Hepatocyte (in vitro differentiated cells): ENCODE measurements around the gene VASP. TPM values are rescaled to one million over a fixed set of nuclear protein-coding genes. Genes with fewer than 3 reads are reported as not detected.

Source experiments
- DNase-seq: peaks from one replicate; pipeline ENCODE4 v3.0.0-alpha.2; 2016; ENCODE audit warnings: low spot score
- H2AFZ ChIP-seq: fragments of 200-600 bp; sonication (generic); 2 replicates; pipeline ENCODE4 v1.6.0; 2016; ENCODE audit warnings: antibody characterized with exemption, mild to moderate bottlenecking
- H3K27ac ChIP-seq: fragments of 200-600 bp; sonication (generic); 2 replicates; pipeline ENCODE4 v1.5.1; 2016; ENCODE audit warnings: mild to moderate bottlenecking
- H3K27me3 ChIP-seq: fragments of 200-600 bp; sonication (generic); 2 replicates; pipeline ENCODE4 v1.6.1; 2016
- H3K36me3 ChIP-seq: fragments of 200-600 bp; sonication (generic); replicated peaks from 2 replicates; pipeline ENCODE4 v1.5.1; 2016; ENCODE audit warnings: low read depth; ENCODE audit not compliant: insufficient read depth
- H3K4me1 ChIP-seq: fragments of 200-600 bp; sonication (generic); 2 replicates; pipeline ENCODE4 v1.5.1; 2016; ENCODE audit warnings: mild to moderate bottlenecking, moderate library complexity; ENCODE audit not compliant: insufficient read depth
- H3K4me2 ChIP-seq: fragments of 200-600 bp; sonication (generic); 2 replicates; pipeline ENCODE4 v1.6.0; 2016
- H3K4me3 ChIP-seq: fragments of 200-600 bp; sonication (generic); 2 replicates; pipeline ENCODE4 v1.5.1; 2016; ENCODE audit warnings: mild to moderate bottlenecking
- H3K79me2 ChIP-seq: fragments of 200-600 bp; sonication (generic); 2 replicates; pipeline ENCODE4 v1.6.0; 2017; ENCODE audit warnings: mild to moderate bottlenecking
- H3K9me2 ChIP-seq: fragments of 200-600 bp; sonication (generic); replicated peaks from 2 replicates; pipeline ENCODE4 v1.6.0; 2017; ENCODE audit warnings: mild to moderate bottlenecking; ENCODE audit not compliant: insufficient read depth
- H3K9me3 ChIP-seq: fragments of 200-600 bp; sonication (generic); 2 replicates; pipeline ENCODE4 v1.5.1; 2016; ENCODE audit warnings: low read depth, mild to moderate bottlenecking
- H4K20me1 ChIP-seq: fragments of 200-600 bp; sonication (generic); 2 replicates; pipeline ENCODE4 v1.6.0; 2016; ENCODE audit warnings: mild to moderate bottlenecking; ENCODE audit not compliant: insufficient read depth, poor library complexity, severe bottlenecking
- EZH2 ChIP-seq: fragments of 200-600 bp; sonication (generic); IDR thresholded peaks from 2 replicates; pipeline ENCODE4 v1.6.1; 2016; ENCODE audit warnings: antibody characterized with exemption, mild to moderate bottlenecking, borderline replicate concordance
- EZH2phosphoT487 ChIP-seq: fragments of 200-600 bp; sonication (generic); IDR thresholded peaks from one replicate; pipeline ENCODE4 v1.6.1; 2018; ENCODE audit warnings: antibody characterized with exemption, mild to moderate bottlenecking, low read depth, moderate library complexity; ENCODE audit not compliant: unreplicated experiment, severe bottlenecking
- WGBS: methylation state at CpG from one replicate; pipeline ENCODE4 v1.1.6; 2016; ENCODE audit warnings: low lambda C conversion rate; ENCODE audit errors: missing lambda C conversion rate; 5-methylcytosine and 5-hydroxymethylcytosine counted together
- polyA plus RNA-seq: library from polyadenylated mRNA; unstranded; fragments of >200 nt; fragmentation: Nextera tagmentation; extraction: Ambion mirVana; gene quantifications from 2 replicates; pipeline ENCODE4 v1.2.1, GENCODE V29; 2016
- total RNA-seq: library from RNA; depleted of rRNA; stranded (reverse); fragments of >200 nt; gene quantifications from 2 replicates; pipeline ENCODE4 v1.2.3, GENCODE V29; 2014
- TF ChIP-seq, protein P1 (sequence below): fragments of 200-600 bp; sonication (generic); IDR thresholded peaks from 2 replicates; pipeline ENCODE4 v1.5.1; 2016; ENCODE audit warnings: antibody characterized with exemption, mild to moderate bottlenecking; ENCODE audit not compliant: poor library complexity

Gene VASP
- total and polyA plus RNA-seq, 2 experiments from 2014 or later, result 68.9 to 86.0 TPM

DNA sequence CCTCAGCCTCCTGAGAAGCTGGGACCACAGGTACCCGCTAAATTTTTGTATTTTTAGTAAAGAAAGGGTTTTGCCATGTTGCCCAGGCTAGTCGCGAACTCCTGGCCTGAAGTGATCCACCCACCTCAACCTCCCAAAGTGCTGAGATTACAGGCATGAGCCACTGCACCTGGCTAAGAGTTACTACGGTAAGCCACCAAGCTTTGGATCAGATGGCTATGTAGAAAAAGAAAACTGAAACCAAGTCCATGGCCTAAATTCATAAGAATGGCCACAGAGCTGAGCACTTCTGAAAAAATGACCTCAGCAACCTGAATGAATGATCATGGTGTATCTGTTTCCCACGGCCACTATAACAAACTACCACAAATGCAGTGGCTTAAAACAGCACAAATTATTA lies 67.9 kb downstream of the VASP start:
- Histone ChIP-seq H2AFZ (no peak overlapping the region), H3K4me3 (no peak overlapping the region), H3K36me3 (no peaks in the 10 kb centered on the region), H3K27ac (no peak overlapping the region), H3K4me2 (no peak overlapping the region), H3K9me3 (no peaks in the 10 kb centered on the region), H3K79me2 (peaks cover 53% of the 10 kb centered on the region), H3K27me3 (no peaks in the 10 kb centered on the region), H3K4me1 (peaks cover 19% of the 10 kb centered on the region), H4K20me1 (no peaks in the 10 kb centered on the region), H3K9me2 (no peaks in the 10 kb centered on the region)
- WGBS, result 97% methylated on average over 5 of the region's 5 CpGs
- no peak for TF ChIP-seq EZH2
- TF ChIP-seq EZH2phosphoT487, result no peak
- TF ChIP-seq, protein P1, sequence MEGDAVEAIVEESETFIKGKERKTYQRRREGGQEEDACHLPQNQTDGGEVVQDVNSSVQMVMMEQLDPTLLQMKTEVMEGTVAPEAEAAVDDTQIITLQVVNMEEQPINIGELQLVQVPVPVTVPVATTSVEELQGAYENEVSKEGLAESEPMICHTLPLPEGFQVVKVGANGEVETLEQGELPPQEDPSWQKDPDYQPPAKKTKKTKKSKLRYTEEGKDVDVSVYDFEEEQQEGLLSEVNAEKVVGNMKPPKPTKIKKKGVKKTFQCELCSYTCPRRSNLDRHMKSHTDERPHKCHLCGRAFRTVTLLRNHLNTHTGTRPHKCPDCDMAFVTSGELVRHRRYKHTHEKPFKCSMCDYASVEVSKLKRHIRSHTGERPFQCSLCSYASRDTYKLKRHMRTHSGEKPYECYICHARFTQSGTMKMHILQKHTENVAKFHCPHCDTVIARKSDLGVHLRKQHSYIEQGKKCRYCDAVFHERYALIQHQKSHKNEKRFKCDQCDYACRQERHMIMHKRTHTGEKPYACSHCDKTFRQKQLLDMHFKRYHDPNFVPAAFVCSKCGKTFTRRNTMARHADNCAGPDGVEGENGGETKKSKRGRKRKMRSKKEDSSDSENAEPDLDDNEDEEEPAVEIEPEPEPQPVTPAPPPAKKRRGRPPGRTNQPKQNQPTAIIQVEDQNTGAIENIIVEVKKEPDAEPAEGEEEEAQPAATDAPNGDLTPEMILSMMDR, result no peak
- DNase-seq, result no peak

Other genes starting within 250 kb of the VASP start
- 0.40 and 1.3 TPM in 2 replicates for gene CKM, start 184.6 kb upstream of the VASP start, total RNA-seq
- gene CKM, start 184.6 kb upstream of the VASP start, polyA plus RNA-seq, result 0.39 and 1.0 TPM in 2 replicates
- gene KLC3, start 166.7 kb upstream of the VASP start, total RNA-seq, result 3.3 and 5.5 TPM in 2 replicates
- 2.7 and 7.6 TPM in 2 replicates for gene KLC3, start 166.7 kb upstream of the VASP start, polyA plus RNA-seq
- gene ERCC2, start 136.9 kb upstream of the VASP start, total RNA-seq, result 10.1 and 13.9 TPM in 2 replicates
- 7.1 and 7.3 TPM in 2 replicates for gene ERCC2, start 136.9 kb upstream of the VASP start, polyA plus RNA-seq
- 7.9 and 8.7 TPM in 2 replicates for gene PPP1R13L, start 102.4 kb upstream of the VASP start, total RNA-seq
- gene PPP1R13L, start 102.4 kb upstream of the VASP start, polyA plus RNA-seq, result 14.8 and 22.9 TPM in 2 replicates
- gene POLR1G, start 100.8 kb upstream of the VASP start, total RNA-seq, result 2.7 and 3.3 TPM in 2 replicates
- gene POLR1G, start 100.8 kb upstream of the VASP start, polyA plus RNA-seq, result 2.4 and 2.5 TPM in 2 replicates
- 42.5 and 51.0 TPM in 2 replicates for gene ERCC1, start 83.6 kb upstream of the VASP start, total RNA-seq
- gene ERCC1, start 83.6 kb upstream of the VASP start, polyA plus RNA-seq, result 66.7 and 72.8 TPM in 2 replicates
- gene FOSB, start 39.5 kb upstream of the VASP start, total RNA-seq, result 37.9 and 73.1 TPM in 2 replicates
- gene FOSB, start 39.5 kb upstream of the VASP start, polyA plus RNA-seq, result 114 and 168 TPM in 2 replicates
- gene RTN2, start 10.4 kb upstream of the VASP start, total RNA-seq, result 3.4 and 7.8 TPM in 2 replicates
- 12.2 and 14.8 TPM in 2 replicates for gene RTN2, start 10.4 kb upstream of the VASP start, polyA plus RNA-seq
- 0.40 and 1.9 TPM in 2 replicates for gene PPM1N, start 9.0 kb upstream of the VASP start, total RNA-seq
- 0.59 and 1.4 TPM in 2 replicates for gene PPM1N, start 9.0 kb upstream of the VASP start, polyA plus RNA-seq
- gene OPA3, start 77.3 kb downstream of the VASP start, total RNA-seq, result 11.2 and 15.1 TPM in 2 replicates
- gene OPA3, start 77.3 kb downstream of the VASP start, polyA plus RNA-seq, result 15.0 and 15.2 TPM in 2 replicates
- gene GPR4, start 94.7 kb downstream of the VASP start, total RNA-seq, result not detected in 2 replicates
- gene GPR4, start 94.7 kb downstream of the VASP start, polyA plus RNA-seq, result 0.10 TPM in 1 of 2 replicates, not detected in the other
- 9.1 and 13.9 TPM in 2 replicates for gene EML2, start 131.9 kb downstream of the VASP start, total RNA-seq
- 17.0 and 20.6 TPM in 2 replicates for gene EML2, start 131.9 kb downstream of the VASP start, polyA plus RNA-seq
- gene GIPR, start 160.7 kb downstream of the VASP start, total RNA-seq, result 1.8 and 2.7 TPM in 2 replicates
- 5.6 and 6.7 TPM in 2 replicates for gene GIPR, start 160.7 kb downstream of the VASP start, polyA plus RNA-seq
- 149 and 165 TPM in 2 replicates for gene SNRPD2, start 184.5 kb downstream of the VASP start, total RNA-seq
- gene SNRPD2, start 184.5 kb downstream of the VASP start, polyA plus RNA-seq, result 478 and 513 TPM in 2 replicates
- gene QPCTL, start 185.2 kb downstream of the VASP start, total RNA-seq, result 7.5 and 10.3 TPM in 2 replicates
- gene QPCTL, start 185.2 kb downstream of the VASP start, polyA plus RNA-seq, result 6.8 and 11.0 TPM in 2 replicates
- 4.6 and 7.5 TPM in 2 replicates for gene FBXO46, start 223.4 kb downstream of the VASP start, total RNA-seq
- 13.3 and 14.8 TPM in 2 replicates for gene FBXO46, start 223.4 kb downstream of the VASP start, polyA plus RNA-seq
- not detected in 2 replicates for gene MEIOSIN, start 226.0 kb downstream of the VASP start, total RNA-seq
- gene MEIOSIN, start 226.0 kb downstream of the VASP start, polyA plus RNA-seq, result not detected in 2 replicates